SK-N-SH treated with all-trans-retinoic acid at 6 μM for 48 hours (cell line): ENCODE results near the gene KPTN.

ENCODE experiments used
- ARNTL ChIP-seq: fragments of 450-650 bp; formaldehyde crosslinking; IDR thresholded peaks from 2 replicates; pipeline ENCODE4 v1.5.0; 2020; ENCODE audit warnings: low read depth, mild to moderate bottlenecking, moderate library complexity, borderline replicate concordance
- CREB5 ChIP-seq: fragments of 250-450 bp; sonication (Bioruptor Pico); IDR thresholded peaks from 2 replicates; pipeline ENCODE4 v1.5.1; 2020; ENCODE audit warnings: low read depth, mild to moderate bottlenecking, moderate library complexity
- OSR1 ChIP-seq: fragments of 250-450 bp; sonication (Bioruptor Pico); IDR thresholded peaks from 2 replicates; pipeline ENCODE4 v1.8.0; 2022; ENCODE audit warnings: moderate library complexity, mild to moderate bottlenecking, inconsistent platforms
- PATZ1 ChIP-seq: fragments of 250-450 bp; sonication (Bioruptor Pico); IDR thresholded peaks from 2 replicates; pipeline ENCODE4 v1.8.0; 2020; ENCODE audit warnings: mild to moderate bottlenecking, moderate library complexity, borderline replicate concordance
- TOX ChIP-seq: fragments of 250-450 bp; sonication (Bioruptor Pico); IDR thresholded peaks from 2 replicates; pipeline ENCODE4 v1.8.0; 2021; ENCODE audit warnings: mild to moderate bottlenecking, moderate library complexity, borderline replicate concordance
- ZFP3 ChIP-seq: fragments of 250-450 bp; sonication (Bioruptor Pico); IDR thresholded peaks from 2 replicates; pipeline ENCODE4 v1.5.0; 2020; ENCODE audit warnings: mild to moderate bottlenecking, moderate library complexity
- ZFP30 ChIP-seq: fragments of 450-650 bp; formaldehyde crosslinking; IDR thresholded peaks from 2 replicates; pipeline ENCODE4 v1.5.0; 2022; ENCODE audit warnings: mild to moderate bottlenecking, moderate library complexity
- ZNF70 ChIP-seq: fragments of 450-650 bp; formaldehyde crosslinking; IDR thresholded peaks from 2 replicates; pipeline ENCODE4 v1.5.0; 2020; ENCODE audit warnings: mild to moderate bottlenecking, moderate library complexity

GRCh38 chr19:47506459-47506858 lies 22.4 kb upstream of the KPTN start:
- no peak for TF ChIP-seq ZNF70
- no peak for TF ChIP-seq TOX
- TF ChIP-seq CREB5 (CRISPR knock-in tag) = no peak
- no peak for TF ChIP-seq ZFP30 (CRISPR knock-in tag)
- TF ChIP-seq OSR1 = no peak
- no peak for TF ChIP-seq ARNTL (CRISPR knock-in tag)
- TF ChIP-seq ZFP3 (CRISPR knock-in tag) = no peak
- no peak for TF ChIP-seq PATZ1
